BE2C (cell line): ENCODE data around the gene MAK.
"Not testable (repeated sequence)": the region's sequence is repeated elsewhere in the genome, so short reads cannot be mapped to it uniquely, and the experiment has no call there.

Source experiments
- DNase-seq: peaks from one replicate; pipeline ENCODE4 v3.0.0-alpha.2; 2020
- H3K27me3 ChIP-seq: fragments of 250-450 bp; sonication (Bioruptor Pico); 2 replicates; pipeline ENCODE4 v1.5.1; 2020; ENCODE audit warnings: mild to moderate bottlenecking
- H3K36me3 ChIP-seq: fragments of 250-450 bp; sonication (Bioruptor Pico); 2 replicates; pipeline ENCODE4 v1.5.1; 2020; ENCODE audit warnings: mild to moderate bottlenecking
- H3K4me1 ChIP-seq: fragments of 250-450 bp; sonication (Bioruptor Pico); 2 replicates; pipeline ENCODE4 v1.5.1; 2020
- H3K4me3 ChIP-seq: 2 replicates; pipeline ENCODE4 v1.5.1; 2011; ENCODE audit warnings: low read depth, low read length
- H3K9me3 ChIP-seq: fragments of 250-450 bp; sonication (Bioruptor Pico); 2 replicates; pipeline ENCODE4 v1.5.1; 2020
- TF ChIP-seq, protein P1 (sequence below): IDR thresholded peaks from 2 replicates; pipeline ENCODE4 v1.5.1; 2012; ENCODE audit warnings: mild to moderate bottlenecking, low read depth, low read length

The MAK gene

DNA sequence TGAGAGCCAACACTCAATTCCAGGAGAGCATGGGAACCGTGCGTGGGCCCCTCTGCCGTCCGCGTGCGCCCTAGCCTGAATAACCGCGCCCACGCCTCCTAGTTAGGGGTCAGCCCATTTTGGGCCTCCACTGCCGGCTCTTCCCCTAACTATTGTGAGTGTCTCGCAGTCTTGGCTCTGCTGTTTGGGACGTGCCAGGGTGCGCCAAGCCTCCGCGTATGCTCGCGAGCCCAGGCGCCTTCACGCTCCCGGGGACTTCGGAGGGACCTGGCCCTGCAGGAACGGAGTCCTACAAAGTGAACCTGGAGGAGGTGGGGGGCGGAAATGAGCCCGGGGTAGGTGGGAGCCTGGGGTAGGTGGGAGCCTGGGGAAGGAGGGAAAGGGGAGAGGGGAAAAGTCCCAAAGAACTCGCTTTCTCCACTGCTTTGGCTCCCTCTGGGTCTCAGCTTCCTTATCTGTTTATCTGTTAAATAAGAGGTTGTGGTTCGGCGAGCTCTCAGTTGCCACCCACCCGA lies 44.4 kb upstream of the MAK start:
- H3K27me3 ChIP-seq: peaks cover 23% of the 10 kb centered on the region
- H3K4me1 ChIP-seq: no peaks in the 10 kb centered on the region
- DNase-seq: no peak
- H3K9me3 ChIP-seq: no peaks in the 10 kb centered on the region
- no peaks in the 10 kb centered on the region for H3K36me3 ChIP-seq
- H3K4me3 ChIP-seq: no peak overlapping the region
- TF ChIP-seq, protein P1, sequence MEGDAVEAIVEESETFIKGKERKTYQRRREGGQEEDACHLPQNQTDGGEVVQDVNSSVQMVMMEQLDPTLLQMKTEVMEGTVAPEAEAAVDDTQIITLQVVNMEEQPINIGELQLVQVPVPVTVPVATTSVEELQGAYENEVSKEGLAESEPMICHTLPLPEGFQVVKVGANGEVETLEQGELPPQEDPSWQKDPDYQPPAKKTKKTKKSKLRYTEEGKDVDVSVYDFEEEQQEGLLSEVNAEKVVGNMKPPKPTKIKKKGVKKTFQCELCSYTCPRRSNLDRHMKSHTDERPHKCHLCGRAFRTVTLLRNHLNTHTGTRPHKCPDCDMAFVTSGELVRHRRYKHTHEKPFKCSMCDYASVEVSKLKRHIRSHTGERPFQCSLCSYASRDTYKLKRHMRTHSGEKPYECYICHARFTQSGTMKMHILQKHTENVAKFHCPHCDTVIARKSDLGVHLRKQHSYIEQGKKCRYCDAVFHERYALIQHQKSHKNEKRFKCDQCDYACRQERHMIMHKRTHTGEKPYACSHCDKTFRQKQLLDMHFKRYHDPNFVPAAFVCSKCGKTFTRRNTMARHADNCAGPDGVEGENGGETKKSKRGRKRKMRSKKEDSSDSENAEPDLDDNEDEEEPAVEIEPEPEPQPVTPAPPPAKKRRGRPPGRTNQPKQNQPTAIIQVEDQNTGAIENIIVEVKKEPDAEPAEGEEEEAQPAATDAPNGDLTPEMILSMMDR: no peak

DNA sequence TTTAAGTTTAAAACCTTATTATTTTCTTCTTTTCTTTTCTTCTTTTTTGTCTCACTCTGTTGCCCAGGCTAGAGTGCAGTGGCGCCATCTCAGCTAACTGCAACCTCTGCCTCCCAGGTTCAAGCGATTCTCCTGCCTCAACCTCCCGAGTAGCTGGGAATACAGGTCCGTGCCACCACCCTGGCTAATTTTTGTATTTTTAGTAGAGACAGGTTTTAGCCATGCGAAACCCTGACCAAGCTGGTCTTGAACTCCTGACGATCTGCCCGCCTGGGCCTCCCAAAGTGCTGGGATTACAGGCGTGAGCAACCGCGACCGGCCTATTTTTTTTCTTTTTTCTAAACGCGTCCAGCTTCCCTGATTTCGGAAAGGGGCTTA lies 43.9 kb upstream of the MAK start:
- not testable (repeated sequence) for H3K9me3 ChIP-seq, H3K36me3 ChIP-seq, H3K4me1 ChIP-seq, DNase-seq, H3K4me3 ChIP-seq
- H3K27me3 ChIP-seq: peaks cover 23% of the 10 kb centered on the region

DNA sequence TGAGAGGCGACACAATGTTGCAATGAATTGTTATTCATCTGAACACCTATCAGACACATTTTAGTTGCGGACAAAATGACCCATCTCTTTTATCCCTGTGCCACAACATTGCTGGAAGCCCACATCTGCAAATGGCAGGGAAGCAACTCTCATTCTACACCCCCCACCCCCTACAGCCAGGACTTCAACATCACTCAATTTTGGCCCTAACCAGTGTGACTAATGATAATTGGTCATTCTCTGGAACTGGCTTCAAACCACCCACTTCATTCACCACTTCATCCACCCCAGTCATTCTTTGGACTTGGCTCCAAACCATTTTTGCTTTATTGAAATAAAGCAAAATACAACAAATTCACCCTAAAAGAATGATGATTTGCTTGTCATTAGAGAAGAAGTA lies 42.0 kb upstream of the MAK start:
- TF ChIP-seq, protein P1: no peak
- no peaks in the 10 kb centered on the region for H3K4me1 ChIP-seq
- no peak for DNase-seq
- H3K36me3 ChIP-seq: no peaks in the 10 kb centered on the region
- no peak overlapping the region for H3K4me3 ChIP-seq
- peaks cover 23% of the 10 kb centered on the region for H3K27me3 ChIP-seq
- H3K9me3 ChIP-seq: no peaks in the 10 kb centered on the region

GRCh38 chr6:10877871-10878270 lies 39.5 kb upstream of the MAK start:
- TF ChIP-seq, protein P1: no peak
- DNase-seq: no peak
- Histone ChIP-seq H3K9me3 (no peaks in the 10 kb centered on the region), H3K4me3 (no peak overlapping the region), H3K36me3 (no peaks in the 10 kb centered on the region), H3K27me3 (peaks cover 10% of the 10 kb centered on the region; the same call in 1 of the 2 replicates), H3K4me1 (no peaks in the 10 kb centered on the region)

- no peaks in the 10 kb centered on the region for H3K9me3 ChIP-seq
- no peaks in the 10 kb centered on the region for H3K4me1 ChIP-seq
- no peak for DNase-seq
- H3K27me3 ChIP-seq: peaks cover 1% of the 10 kb centered on the region; the same call in 1 of the 2 replicates
- no peaks in the 10 kb centered on the region for H3K36me3 ChIP-seq
- TF ChIP-seq, protein P1: no peak
- H3K4me3 ChIP-seq: no peak overlapping the region
Observed at GRCh38 chr6:10877012-10877411, 38.7 kb upstream of the MAK start.

- H3K9me3 ChIP-seq: no peaks in the 10 kb centered on the region
- no peaks in the 10 kb centered on the region for H3K27me3 ChIP-seq
- no peak for DNase-seq
- TF ChIP-seq, protein P1: no peak
- H3K4me1 ChIP-seq: no peaks in the 10 kb centered on the region
- no peak overlapping the region for H3K4me3 ChIP-seq
- no peaks in the 10 kb centered on the region for H3K36me3 ChIP-seq
Observed at GRCh38 chr6:10875026-10875425, 36.7 kb upstream of the MAK start.

- Histone ChIP-seq H3K36me3 (no peaks in the 10 kb centered on the region), H3K9me3 (no peaks in the 10 kb centered on the region), H3K27me3 (no peaks in the 10 kb centered on the region), H3K4me1 (no peaks in the 10 kb centered on the region), H3K4me3 (no peak overlapping the region)
- no peak for DNase-seq
- TF ChIP-seq, protein P1: no peak
Observed at GRCh38 chr6:10874207-10874606, 35.9 kb upstream of the MAK start.
